SK-N-SH (cell line): ENCODE results near the gene DLG2. TPM values are rescaled to one million over a fixed set of nuclear protein-coding genes. Genes with fewer than 3 reads are reported as not detected.

Experiments
- CTCF ChIA-PET: fragments of 300-600, 350-600 bp; formaldehyde crosslinking; extraction: SDS; loops from one replicate; lab custom pipeline; 2021; lab: Yijun Ruan, JAX
- POLR2A ChIA-PET: fragments of 350-600 bp; sonication (Branson Sonifier 250); formaldehyde crosslinking; extraction: SDS; loops from one replicate; lab custom pipeline; 2020; ENCODE audit warnings: antibody characterized with exemption, inconsistent platforms; lab: Yijun Ruan, JAX
- DNase-seq: peaks from one replicate; pipeline ENCODE4 v3.0.0; 2012
- H2AFZ ChIP-seq: fragments of 200-600 bp; sonication (generic); 2 replicates; pipeline ENCODE4 v1.8.1; 2016; ENCODE audit warnings: antibody characterized with exemption, mild to moderate bottlenecking, low read depth
- H3F3A ChIP-seq: fragments of 200-600 bp; sonication (generic); replicated peaks from 2 replicates; pipeline ENCODE3; 2016; ENCODE audit warnings: antibody characterized with exemption, mild to moderate bottlenecking; ENCODE audit not compliant: insufficient read depth
- H3K27ac ChIP-seq, 2 experiments: fragments of 200-500 bp in 1 of 2; fragments of 200-600 bp in 1 of 2; sonication (Bioruptor generic) in 1 of 2; sonication (generic), shearing (Covaris generic) in 1 of 2; 2 replicates each; pipeline versions ENCODE4 v1.5.1 to v1.6.1; 2014 to 2016; ENCODE audit warnings: low read depth in 2 of 2, inconsistent platforms in 1 of 2, low read length in 1 of 2, mild to moderate bottlenecking in 1 of 2, mixed read lengths in 1 of 2
- H3K27me3 ChIP-seq: fragments of 200-600 bp; sonication (generic), shearing (Covaris generic); 2 replicates; pipeline ENCODE4 v1.6.1; 2016; ENCODE audit warnings: mixed run types; ENCODE audit not compliant: insufficient read depth
- H3K36me3 ChIP-seq, 2 experiments: fragments of 200-500 bp in 1 of 2; fragments of 200-600 bp in 1 of 2; sonication (Bioruptor generic) in 1 of 2; sonication (generic) in 1 of 2; replicated peaks in 1 of 2; 2 replicates each; pipeline versions ENCODE3 to v1.5.1; 2014 to 2016; ENCODE audit warnings: low read length in 1 of 2, mild to moderate bottlenecking in 1 of 2; ENCODE audit not compliant: insufficient read depth in 2 of 2, control insufficient read depth in 1 of 2
- H3K4me1 ChIP-seq, 2 experiments: fragments of 200-500 bp in 1 of 2; fragments of 200-600 bp in 1 of 2; sonication (Bioruptor generic) in 1 of 2; sonication (generic), shearing (Covaris generic) in 1 of 2; 2 replicates each; pipeline versions ENCODE4 v1.5.1 to v1.6.1; 2014 to 2016; ENCODE audit warnings: low read depth in 1 of 2, low read length in 1 of 2, mixed run types in 1 of 2; ENCODE audit not compliant: insufficient read depth in 2 of 2, control insufficient read depth in 1 of 2
- H3K4me2 ChIP-seq: fragments of 200-600 bp; sonication (generic), shearing (Covaris generic); 2 replicates; pipeline ENCODE4 v1.6.1; 2017; ENCODE audit warnings: mixed run types
- H3K4me3 ChIP-seq, 2 experiments: fragments of 200-500 bp in 1 of 2; fragments of 200-600 bp in 1 of 2; sonication (Bioruptor generic) in 1 of 2; sonication (generic), shearing (Covaris generic) in 1 of 2; 2 replicates each; pipeline versions ENCODE4 v1.5.1 to v1.8.1; 2014 to 2016; ENCODE audit warnings: low read depth in 2 of 2, inconsistent platforms in 1 of 2, low read length in 1 of 2, mild to moderate bottlenecking in 1 of 2, mixed read lengths in 1 of 2, moderate library complexity in 1 of 2
- H3K79me2 ChIP-seq: fragments of 200-600 bp; sonication (generic); 2 replicates; pipeline ENCODE4 v1.8.1; 2017; ENCODE audit warnings: mild to moderate bottlenecking; ENCODE audit not compliant: insufficient read depth
- H3K9ac ChIP-seq: fragments of 200-600 bp; sonication (generic); 2 replicates; pipeline ENCODE4 v1.6.1; 2017; ENCODE audit warnings: mixed run types
- H3K9me2 ChIP-seq: fragments of 200-600 bp; sonication (generic); 2 replicates; pipeline ENCODE4 v1.6.1; 2017; ENCODE audit warnings: mixed run types
- H3K9me3 ChIP-seq: fragments of 200-600 bp; sonication (generic); 2 replicates; pipeline ENCODE4 v1.6.1; 2017; ENCODE audit warnings: mixed run types, mild to moderate bottlenecking, moderate library complexity
- H4K20me1 ChIP-seq: fragments of 200-600 bp; sonication (generic); 2 replicates; pipeline ENCODE4 v1.6.1; 2017; ENCODE audit warnings: mild to moderate bottlenecking, mixed run types; ENCODE audit not compliant: insufficient read depth
- CTCF ChIP-seq: fragments of 200-600 bp; sonication (generic); IDR thresholded peaks from 2 replicates; pipeline ENCODE4 v1.6.1; 2017; ENCODE audit warnings: antibody characterized with exemption, mild to moderate bottlenecking, moderate library complexity
- EZH2phosphoT487 ChIP-seq: fragments of 200-600 bp; sonication (generic); IDR thresholded peaks from 2 replicates; pipeline ENCODE4 v1.6.1; 2017; ENCODE audit warnings: low read depth, mixed run types, mild to moderate bottlenecking, antibody characterized with exemption, moderate library complexity, borderline replicate concordance
- FOXM1 ChIP-seq: IDR thresholded peaks from 2 replicates; pipeline ENCODE4 v1.4.0; 2012; ENCODE audit warnings: low read depth, mild to moderate bottlenecking
- MEF2A ChIP-seq: IDR thresholded peaks from 2 replicates; pipeline ENCODE4 v1.4.0; 2012; ENCODE audit warnings: low read depth, borderline replicate concordance
- NFIC ChIP-seq: IDR thresholded peaks from 2 replicates; pipeline ENCODE4 v1.4.0; 2012; ENCODE audit warnings: borderline replicate concordance
- RFX5 ChIP-seq: IDR thresholded peaks from 2 replicates; pipeline ENCODE4 v1.6.1; 2012; ENCODE audit warnings: mild to moderate bottlenecking, improper control_type of control experiment, low read length
- SIN3A ChIP-seq: IDR thresholded peaks from 2 replicates; pipeline ENCODE4 v1.6.1; 2012; ENCODE audit warnings: low read depth, mild to moderate bottlenecking, low read length, moderate library complexity, borderline replicate concordance
- TCF12 ChIP-seq: IDR thresholded peaks from 2 replicates; pipeline ENCODE4 v1.4.0; 2012
- TEAD4 ChIP-seq: IDR thresholded peaks from 2 replicates; pipeline ENCODE4 v1.4.0; 2012; ENCODE audit warnings: mild to moderate bottlenecking, borderline replicate concordance; ENCODE audit not compliant: insufficient read depth
- ZBTB33 ChIP-seq: IDR thresholded peaks from 2 replicates; pipeline ENCODE4 v1.4.0; 2012; ENCODE audit warnings: low read depth, borderline replicate concordance
- WGBS: methylation state at CpG from one replicate; pipeline ENCODE4 v1.1.6; 2017; ENCODE audit warnings: low lambda C conversion rate; 5-methylcytosine and 5-hydroxymethylcytosine counted together
- polyA plus RNA-seq, 3 experiments: library from polyadenylated mRNA; depleted of rRNA; stranded (reverse); fragments of >200 nt; gene quantifications; 2 replicates each; pipeline ENCODE4 v1.2.3, GENCODE V29; 2012
- TF ChIP-seq, protein P1 (sequence below): IDR thresholded peaks from 2 replicates; pipeline ENCODE4 v1.6.1; 2012; ENCODE audit warnings: mild to moderate bottlenecking, low read depth, low read length, moderate library complexity

DLG2 gene
- polyA plus RNA-seq, 1 of the 3 experiments (the other 2 are of a cell fraction), result 0.21 TPM

- TF ChIP-seq ZBTB33, result no peak
- no peak for TF ChIP-seq RFX5
- TF ChIP-seq FOXM1, result no peak
- TF ChIP-seq MEF2A, result no peak
- H3K36me3 ChIP-seq, result no peaks in the 10 kb centered on the region
- H3K9me2 ChIP-seq, result no peaks in the 10 kb centered on the region; the same call in 1 of the 2 replicates
- no peaks in the 10 kb centered on the region for H4K20me1 ChIP-seq
- POLR2A ChIA-PET, result no interaction called here
- no peak overlapping the region for H3K4me3 ChIP-seq
- H3K9me3 ChIP-seq, result no peaks in the 10 kb centered on the region
- no peak for DNase-seq
- H3F3A ChIP-seq, result no peaks in the 10 kb centered on the region
- H3K27me3 ChIP-seq, result no peaks in the 10 kb centered on the region
- no peak overlapping the region for H3K4me2 ChIP-seq
- no peaks in the 10 kb centered on the region for H3K79me2 ChIP-seq
- CTCF ChIA-PET, result no interaction called here
- H3K27ac ChIP-seq, result no peak overlapping the region
- WGBS, result 53% methylated on average over 1 of the region's 1 CpG
- no peak overlapping the region for H2AFZ ChIP-seq
- no peaks in the 10 kb centered on the region for H3K4me1 ChIP-seq
- H3K9ac ChIP-seq, result no peak overlapping the region
Observed at GRCh38 chr11:84300092-84300491, 1327.1 kb downstream of the DLG2 start.

DNA sequence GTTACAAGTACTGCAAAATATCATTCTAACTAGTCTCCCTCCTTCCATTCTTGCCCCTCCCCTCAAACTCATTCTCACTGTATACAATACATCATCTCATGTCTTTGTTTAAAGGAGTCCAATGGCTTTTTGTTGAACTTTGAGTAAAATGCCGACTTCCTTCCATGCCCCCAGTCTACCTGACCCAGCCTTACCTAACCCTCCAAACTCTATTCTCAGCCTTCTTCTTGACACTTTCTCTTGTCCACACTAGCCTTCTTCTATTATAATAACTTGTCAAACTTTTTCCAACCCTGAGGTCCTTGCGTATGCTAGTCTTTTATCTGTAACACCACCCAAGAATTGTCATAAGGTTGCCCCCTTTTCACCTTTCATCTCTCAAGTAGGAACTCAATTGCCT, 1329.6 kb downstream of the DLG2 start:
- Histone ChIP-seq H3K9me3 (no peaks in the 10 kb centered on the region), H3K27ac (no peak overlapping the region), H3K4me1 (no peaks in the 10 kb centered on the region), H3K79me2 (no peaks in the 10 kb centered on the region), H3K9me2 (no peaks in the 10 kb centered on the region), H2AFZ (no peak overlapping the region; the same call in 1 of the 2 replicates), H3K4me3 (no peak overlapping the region), H3K27me3 (no peaks in the 10 kb centered on the region), H3F3A (no peaks in the 10 kb centered on the region), H3K9ac (no peak overlapping the region), H3K4me2 (no peak overlapping the region), H4K20me1 (no peaks in the 10 kb centered on the region), H3K36me3 (no peaks in the 10 kb centered on the region)
- TF ChIP-seq NFIC (no peak), SIN3A (no peak), EZH2phosphoT487 (no peak), TEAD4 (no peak), MEF2A (no peak), CTCF (no peak), ZBTB33 (no peak), TCF12 (no peak)
- TF ChIP-seq, protein P1, sequence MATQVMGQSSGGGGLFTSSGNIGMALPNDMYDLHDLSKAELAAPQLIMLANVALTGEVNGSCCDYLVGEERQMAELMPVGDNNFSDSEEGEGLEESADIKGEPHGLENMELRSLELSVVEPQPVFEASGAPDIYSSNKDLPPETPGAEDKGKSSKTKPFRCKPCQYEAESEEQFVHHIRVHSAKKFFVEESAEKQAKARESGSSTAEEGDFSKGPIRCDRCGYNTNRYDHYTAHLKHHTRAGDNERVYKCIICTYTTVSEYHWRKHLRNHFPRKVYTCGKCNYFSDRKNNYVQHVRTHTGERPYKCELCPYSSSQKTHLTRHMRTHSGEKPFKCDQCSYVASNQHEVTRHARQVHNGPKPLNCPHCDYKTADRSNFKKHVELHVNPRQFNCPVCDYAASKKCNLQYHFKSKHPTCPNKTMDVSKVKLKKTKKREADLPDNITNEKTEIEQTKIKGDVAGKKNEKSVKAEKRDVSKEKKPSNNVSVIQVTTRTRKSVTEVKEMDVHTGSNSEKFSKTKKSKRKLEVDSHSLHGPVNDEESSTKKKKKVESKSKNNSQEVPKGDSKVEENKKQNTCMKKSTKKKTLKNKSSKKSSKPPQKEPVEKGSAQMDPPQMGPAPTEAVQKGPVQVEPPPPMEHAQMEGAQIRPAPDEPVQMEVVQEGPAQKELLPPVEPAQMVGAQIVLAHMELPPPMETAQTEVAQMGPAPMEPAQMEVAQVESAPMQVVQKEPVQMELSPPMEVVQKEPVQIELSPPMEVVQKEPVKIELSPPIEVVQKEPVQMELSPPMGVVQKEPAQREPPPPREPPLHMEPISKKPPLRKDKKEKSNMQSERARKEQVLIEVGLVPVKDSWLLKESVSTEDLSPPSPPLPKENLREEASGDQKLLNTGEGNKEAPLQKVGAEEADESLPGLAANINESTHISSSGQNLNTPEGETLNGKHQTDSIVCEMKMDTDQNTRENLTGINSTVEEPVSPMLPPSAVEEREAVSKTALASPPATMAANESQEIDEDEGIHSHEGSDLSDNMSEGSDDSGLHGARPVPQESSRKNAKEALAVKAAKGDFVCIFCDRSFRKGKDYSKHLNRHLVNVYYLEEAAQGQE, result no peak
- WGBS, result 84% methylated on average over 2 of the region's 2 CpGs
- no peak for DNase-seq
- ChIA-PET POLR2A (no interaction called here), CTCF (no interaction called here)
